Prostate gland (tissue), 2 donors: ENCODE results near the gene METTL1.

Experiments
- CTCF ChIP-seq, 4 experiments: fragments of 200-600 bp in 2 of 4; fragments of 450-650 bp in 2 of 4; sonication (generic) in 2 of 4; IDR thresholded peaks; 1 replicate in 3 of 4; 2 replicates in 1 of 4; pipeline ENCODE4 v1.5.1; 2016 to 2019; ENCODE audit warnings: antibody characterized with exemption in 4 of 4, mild to moderate bottlenecking in 2 of 4, moderate library complexity in 2 of 4
- POLR2A ChIP-seq: fragments of 450-650 bp; IDR thresholded peaks from one replicate; pipeline ENCODE4 v1.6.1; 2016; ENCODE audit warnings: antibody characterized with exemption, mild to moderate bottlenecking
- POLR2AphosphoS5 ChIP-seq: sonication (generic); formaldehyde crosslinking; IDR thresholded peaks from one replicate; pipeline ENCODE4 v1.6.1; 2017; ENCODE audit warnings: antibody characterized with exemption

- TF ChIP-seq CTCF (IDR thresholded peaks at IDR 0.05) (no peak), POLR2AphosphoS5 (no peak), POLR2A (no peak)
These were observed 36.4 kb upstream of the METTL1 start for GRCh38 chr12:57808351-57808750.
